IMR-90 (cell line): Measurements from ENCODE around the gene CSNK2A1. TPM values are rescaled to one million over a fixed set of nuclear protein-coding genes. Genes with fewer than 3 reads are reported as not detected.

Source experiments
- ATAC-seq: fragments of 200-7000 bp; cut with Tn5 transposase; 2 replicates; pipeline ENCODE4 v1.9.1; 2020; ENCODE audit warnings: low read depth, mild to moderate bottlenecking, moderate library complexity
- BruUV-seq: library from RNA; stranded (reverse); fragments of 400-500 nt; replicated peaks from 2 replicates; lab custom pipeline; 2021; lab: Mats Ljungman, UMichigan
- CTCF ChIA-PET: fragments of 300-600 bp; formaldehyde crosslinking; extraction: SDS; loops from one replicate; lab custom pipeline; 2021; ENCODE audit warnings: antibody characterized with exemption; lab: Yijun Ruan, JAX
- POLR2A ChIA-PET: fragments of 300-600 bp; sonication (Branson Sonifier 250); formaldehyde crosslinking; loops from one replicate; lab custom pipeline; 2022; ENCODE audit warnings: antibody characterized with exemption; ENCODE audit not compliant: unreplicated experiment; lab: Charles Lee
- DNase-seq: peaks from one replicate; pipeline ENCODE4 v3.0.0; 2013
- H2AFZ ChIP-seq: replicated peaks from 2 replicates; pipeline ENCODE3; 2013; ENCODE audit warnings: low read length, mild to moderate bottlenecking; ENCODE audit not compliant: poor library complexity
- H2AK5ac ChIP-seq: 2 replicates; pipeline ENCODE4 v1.6.1; 2013; ENCODE audit warnings: low read depth, low read length, inconsistent platforms
- H2AK9ac ChIP-seq: replicated peaks from 2 replicates; pipeline ENCODE3; 2013; ENCODE audit warnings: mild to moderate bottlenecking, low read depth, low read length, moderate library complexity; ENCODE audit not compliant: poor library complexity
- H2BK120ac ChIP-seq: 2 replicates; pipeline ENCODE4 v1.6.1; 2013; ENCODE audit warnings: low read depth, low read length, inconsistent platforms
- H2BK15ac ChIP-seq: 3 replicates; pipeline ENCODE4 v1.6.1; 2013; ENCODE audit warnings: low read depth, low read length, inconsistent platforms
- H2BK20ac ChIP-seq: 2 replicates; pipeline ENCODE4 v1.6.1; 2013; ENCODE audit warnings: low read depth, mild to moderate bottlenecking, inconsistent platforms, low read length, moderate library complexity
- H2BK5ac ChIP-seq: 2 replicates; pipeline ENCODE4 v1.6.1; 2013; ENCODE audit warnings: mild to moderate bottlenecking, low read depth, low read length, inconsistent platforms; ENCODE audit not compliant: poor library complexity, severe bottlenecking
- H3K14ac ChIP-seq: replicated peaks from 2 replicates; pipeline ENCODE4 v1.6.1; 2013; ENCODE audit warnings: low read depth, low read length, inconsistent platforms
- H3K18ac ChIP-seq: 2 replicates; pipeline ENCODE4 v1.6.1; 2013; ENCODE audit warnings: low read depth, low read length, control low read depth
- H3K23ac ChIP-seq: 2 replicates; pipeline ENCODE4 v1.6.1; 2013; ENCODE audit warnings: low read depth, low read length, inconsistent platforms
- H3K27ac ChIP-seq: 2 replicates; pipeline ENCODE4 v1.5.1; 2013; ENCODE audit warnings: mild to moderate bottlenecking, control low read depth, low read length; ENCODE audit not compliant: insufficient read depth
- H3K27me3 ChIP-seq: 2 replicates; pipeline ENCODE4 v1.6.1; 2013; ENCODE audit warnings: low read length; ENCODE audit not compliant: control insufficient read depth, insufficient read depth
- H3K36me3 ChIP-seq: 2 replicates; pipeline ENCODE4 v1.6.1; 2013; ENCODE audit warnings: low read length, mixed read lengths; ENCODE audit not compliant: control insufficient read depth, insufficient read depth
- H3K4ac ChIP-seq: 2 replicates; pipeline ENCODE4 v1.6.1; 2013; ENCODE audit warnings: low read depth, low read length, inconsistent platforms
- H3K4me1 ChIP-seq: 2 replicates; pipeline ENCODE4 v1.6.1; 2013; ENCODE audit warnings: low read length, mixed read lengths; ENCODE audit not compliant: control insufficient read depth, insufficient read depth
- H3K4me2 ChIP-seq: 2 replicates; pipeline ENCODE4 v1.6.1; 2013; ENCODE audit warnings: low read depth, mild to moderate bottlenecking, control low read depth, low read length, moderate library complexity
- H3K4me3 ChIP-seq: 2 replicates; pipeline ENCODE4 v1.5.1; 2013; ENCODE audit warnings: low read depth, mild to moderate bottlenecking, control low read depth, low read length, moderate library complexity; ENCODE audit not compliant: insufficient read depth
- H3K56ac ChIP-seq: 2 replicates; pipeline ENCODE4 v1.6.1; 2013; ENCODE audit warnings: low read length, inconsistent platforms; ENCODE audit not compliant: insufficient read depth; ENCODE audit errors: extremely low read depth
- H3K79me1 ChIP-seq, 2 experiments: 2 replicates each; pipeline ENCODE4 v1.6.1; 2013; ENCODE audit warnings: low read length in 2 of 2, inconsistent platforms in 1 of 2, low read depth in 1 of 2
- H3K9ac ChIP-seq: 2 replicates; pipeline ENCODE4 v1.6.1; 2013; ENCODE audit warnings: low read depth, low read length, control low read depth
- H3K9me1 ChIP-seq: 2 replicates; pipeline ENCODE4 v1.6.1; 2013; ENCODE audit warnings: low read length, inconsistent platforms; ENCODE audit not compliant: insufficient read depth
- H3K9me3 ChIP-seq: 2 replicates; pipeline ENCODE4 v1.6.1; 2013; ENCODE audit warnings: low read length; ENCODE audit not compliant: control insufficient read depth, insufficient read depth
- H4K20me1 ChIP-seq: 2 replicates; pipeline ENCODE4 v1.6.1; 2013; ENCODE audit warnings: low read length, inconsistent platforms; ENCODE audit not compliant: insufficient read depth
- H4K5ac ChIP-seq: 2 replicates; pipeline ENCODE4 v1.6.1; 2013; ENCODE audit warnings: mild to moderate bottlenecking, low read depth, low read length, control low read depth
- H4K8ac ChIP-seq, 2 experiments: 2 replicates each; pipeline ENCODE4 v1.6.1; 2013; ENCODE audit warnings: low read depth in 2 of 2, low read length in 2 of 2, control low read depth in 1 of 2, inconsistent platforms in 1 of 2
- H4K91ac ChIP-seq: 2 replicates; pipeline ENCODE4 v1.6.1; 2013; ENCODE audit warnings: low read depth, low read length, inconsistent platforms; ENCODE audit not compliant: insufficient read depth
- BHLHE40 ChIP-seq: fragments of 150-350 bp; IDR thresholded peaks from 2 replicates; pipeline ENCODE4 v1.6.1; 2016; ENCODE audit warnings: mild to moderate bottlenecking, low read depth, low read length
- CEBPB ChIP-seq: IDR thresholded peaks from 2 replicates; pipeline ENCODE4 v1.6.1; 2012; ENCODE audit warnings: low read depth, low read length, improper control_type of control experiment
- CHD1 ChIP-seq: IDR thresholded peaks from 2 replicates; pipeline ENCODE4 v1.6.1; 2012; ENCODE audit warnings: low read depth, low read length, improper control_type of control experiment
- FOS ChIP-seq: fragments of 150-350 bp; IDR thresholded peaks from 2 replicates; pipeline ENCODE4 v1.6.1; 2016; ENCODE audit warnings: low read depth, low read length
- MAFK ChIP-seq: IDR thresholded peaks from 2 replicates; pipeline ENCODE4 v1.6.1; 2012; ENCODE audit warnings: low read depth, low read length, improper control_type of control experiment
- MAZ ChIP-seq: IDR thresholded peaks from 2 replicates; pipeline ENCODE4 v1.6.1; 2012; ENCODE audit warnings: low read depth, mild to moderate bottlenecking, low read length, improper control_type of control experiment, moderate library complexity, borderline replicate concordance
- MXI1 ChIP-seq: IDR thresholded peaks from 2 replicates; pipeline ENCODE4 v1.6.1; 2012; ENCODE audit warnings: low read depth, mild to moderate bottlenecking, low read length, moderate library complexity, borderline replicate concordance
- NFE2L2 ChIP-seq: fragments of 150-350 bp; IDR thresholded peaks from 2 replicates; pipeline ENCODE4 v1.6.1; 2016; ENCODE audit warnings: low read depth, mild to moderate bottlenecking, low read length
- POLR2A ChIP-seq: IDR thresholded peaks from 2 replicates; pipeline ENCODE4 v1.6.1; 2012; ENCODE audit warnings: mild to moderate bottlenecking, low read depth, low read length
- RAD21 ChIP-seq: IDR thresholded peaks from 2 replicates; pipeline ENCODE4 v1.6.1; 2012; ENCODE audit warnings: low read length, improper control_type of control experiment
- RCOR1 ChIP-seq: IDR thresholded peaks from 2 replicates; pipeline ENCODE4 v1.6.1; 2012; ENCODE audit warnings: mild to moderate bottlenecking, low read length, improper control_type of control experiment; ENCODE audit not compliant: insufficient replicate concordance
- RFX5 ChIP-seq: IDR thresholded peaks from 2 replicates; pipeline ENCODE4 v1.8.0; 2012; ENCODE audit warnings: low read depth, mild to moderate bottlenecking, low read length, moderate library complexity
- SMC3 ChIP-seq: fragments of 150-350 bp; IDR thresholded peaks from 2 replicates; pipeline ENCODE4 v1.6.1; 2016; ENCODE audit warnings: low read depth, mild to moderate bottlenecking, antibody characterized with exemption, low read length, moderate library complexity
- WGBS, 2 experiments: methylation state at CpG; one replicate each; pipeline versions ENCODE4 v1.1.5 to v1.1.7; 2013; ENCODE audit warnings: missing lambda C conversion rate in 2 of 2; ENCODE audit not compliant: insufficient read length in 1 of 2; ENCODE audit errors: extremely low coverage in 2 of 2; 5-methylcytosine and 5-hydroxymethylcytosine counted together
- dilution Hi-C: fragments of 300-500 bp; cut with HindIII; formaldehyde crosslinking; loops from one replicate; pipeline ENCODE4 v1.14.3; 2018; ENCODE audit warnings: low sequenced_read_pairs; ENCODE audit not compliant: unreplicated experiment
- in situ Hi-C: fragments of 300-500 bp; cut with MboI; formaldehyde crosslinking; loops from 3 replicates; pipeline ENCODE4 v1.14.3; 2019; ENCODE audit warnings: low sequenced_read_pairs, inconsistent platforms, mixed read lengths
- intact Hi-C: fragments of 100-400 bp; cut with micrococcal nuclease; formaldehyde crosslinking; loops from 2 replicates; pipeline ENCODE4 v1.10.0; 2022
- polyA plus RNA-seq, 3 experiments: library from polyadenylated mRNA; depleted of rRNA; stranded (reverse); fragments of >200 nt; gene quantifications; 2 replicates each; pipeline ENCODE4 v1.2.3, GENCODE V29; 2012; ENCODE audit warnings: low replicate concordance in 1 of 3
- total RNA-seq: library from RNA; depleted of rRNA; stranded (reverse); fragments of >200 nt; gene quantifications from 2 replicates; pipeline ENCODE4 v1.2.3, GENCODE V29; 2012
- TF ChIP-seq, protein P1 (sequence below): fragments of 150-350 bp; IDR thresholded peaks from 2 replicates; pipeline ENCODE4 v1.6.1; 2016; ENCODE audit warnings: low read depth, mild to moderate bottlenecking, low read length, moderate library complexity, borderline replicate concordance
- TF ChIP-seq, protein P2 (sequence below): conservative IDR thresholded peaks from 2 replicates; pipeline ENCODE4 v1.5.1; 2012; ENCODE audit warnings: mild to moderate bottlenecking, low read depth, low read length, improper control_type of control experiment

The CSNK2A1 gene
- total and polyA plus RNA-seq, 2 of the 4 experiments (the other 2 are of a cell fraction): 86.3 to 151 TPM

DNA sequence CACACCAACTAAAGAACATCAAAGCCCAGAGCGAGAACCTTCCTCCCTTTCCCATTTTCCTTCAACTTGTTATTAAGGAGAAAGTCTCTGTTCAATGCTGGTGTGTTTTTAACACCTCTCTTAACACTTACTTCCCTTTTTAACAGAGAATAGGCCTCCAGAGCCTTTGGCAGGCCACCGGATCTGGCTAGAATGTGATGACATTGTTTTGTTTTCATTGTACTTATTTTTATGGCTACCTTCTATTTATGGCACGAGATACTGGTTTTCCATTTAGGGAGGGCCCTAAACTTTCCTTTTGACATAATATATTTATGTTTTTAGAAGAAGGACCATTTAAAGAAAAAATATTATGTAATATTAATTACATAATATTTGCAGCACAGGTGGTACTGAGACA is 44.9 kb upstream of the CSNK2A1 start:
- no peak overlapping the region for H3K18ac ChIP-seq
- H2BK20ac ChIP-seq: no peak overlapping the region
- POLR2A ChIA-PET: no interaction called here
- in situ Hi-C loops (no loop called here), intact Hi-C loops (no loop called here), dilution Hi-C loops (no loop called here)
- H3K4me1 ChIP-seq: no peaks in the 10 kb centered on the region
- BruUV-seq: no TSS peak
- H2AFZ ChIP-seq: no peak overlapping the region
- H3K9ac ChIP-seq: no peak overlapping the region
- no peaks in the 10 kb centered on the region for H3K9me3 ChIP-seq
- no peaks in the 10 kb centered on the region for H3K36me3 ChIP-seq
- CTCF ChIA-PET: interaction anchor here (0.6 kb wide), 1 partner anchor 78 kb away, joined by 3 read pairs; no protein-coding TSS in a partner anchor
- no peak overlapping the region for H4K8ac ChIP-seq
- peaks cover 9% of the 10 kb centered on the region for H3K27me3 ChIP-seq
- H3K4me2 ChIP-seq: no peak overlapping the region
- H3K27ac ChIP-seq: no peak overlapping the region
- no peak overlapping the region for H2BK15ac ChIP-seq
- ATAC-seq (no peak), DNase-seq (no peak)
- H3K9me1 ChIP-seq: no peaks in the 10 kb centered on the region
- H2AK9ac ChIP-seq: no peak overlapping the region
- H4K91ac ChIP-seq: no peak overlapping the region
- no peak overlapping the region for H2BK120ac ChIP-seq
- no CpG with 5 or more reads among the region's 3 CpGs for WGBS, 2 experiments
- no peak overlapping the region for H2AK5ac ChIP-seq
- TF ChIP-seq, protein P1, sequence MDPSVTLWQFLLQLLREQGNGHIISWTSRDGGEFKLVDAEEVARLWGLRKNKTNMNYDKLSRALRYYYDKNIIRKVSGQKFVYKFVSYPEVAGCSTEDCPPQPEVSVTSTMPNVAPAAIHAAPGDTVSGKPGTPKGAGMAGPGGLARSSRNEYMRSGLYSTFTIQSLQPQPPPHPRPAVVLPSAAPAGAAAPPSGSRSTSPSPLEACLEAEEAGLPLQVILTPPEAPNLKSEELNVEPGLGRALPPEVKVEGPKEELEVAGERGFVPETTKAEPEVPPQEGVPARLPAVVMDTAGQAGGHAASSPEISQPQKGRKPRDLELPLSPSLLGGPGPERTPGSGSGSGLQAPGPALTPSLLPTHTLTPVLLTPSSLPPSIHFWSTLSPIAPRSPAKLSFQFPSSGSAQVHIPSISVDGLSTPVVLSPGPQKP: no peak
- TF ChIP-seq RAD21 (no peak), MAZ (no peak), MAFK (no peak), FOS (no peak), SMC3 (no peak), NFE2L2 (no peak), MXI1 (no peak), POLR2A (no peak), CEBPB (no peak), BHLHE40 (no peak), RFX5 (no peak), RCOR1 (no peak), CHD1 (no peak)
- TF ChIP-seq, protein P2, sequence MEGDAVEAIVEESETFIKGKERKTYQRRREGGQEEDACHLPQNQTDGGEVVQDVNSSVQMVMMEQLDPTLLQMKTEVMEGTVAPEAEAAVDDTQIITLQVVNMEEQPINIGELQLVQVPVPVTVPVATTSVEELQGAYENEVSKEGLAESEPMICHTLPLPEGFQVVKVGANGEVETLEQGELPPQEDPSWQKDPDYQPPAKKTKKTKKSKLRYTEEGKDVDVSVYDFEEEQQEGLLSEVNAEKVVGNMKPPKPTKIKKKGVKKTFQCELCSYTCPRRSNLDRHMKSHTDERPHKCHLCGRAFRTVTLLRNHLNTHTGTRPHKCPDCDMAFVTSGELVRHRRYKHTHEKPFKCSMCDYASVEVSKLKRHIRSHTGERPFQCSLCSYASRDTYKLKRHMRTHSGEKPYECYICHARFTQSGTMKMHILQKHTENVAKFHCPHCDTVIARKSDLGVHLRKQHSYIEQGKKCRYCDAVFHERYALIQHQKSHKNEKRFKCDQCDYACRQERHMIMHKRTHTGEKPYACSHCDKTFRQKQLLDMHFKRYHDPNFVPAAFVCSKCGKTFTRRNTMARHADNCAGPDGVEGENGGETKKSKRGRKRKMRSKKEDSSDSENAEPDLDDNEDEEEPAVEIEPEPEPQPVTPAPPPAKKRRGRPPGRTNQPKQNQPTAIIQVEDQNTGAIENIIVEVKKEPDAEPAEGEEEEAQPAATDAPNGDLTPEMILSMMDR: no peak
- no peak overlapping the region for H3K14ac ChIP-seq
- no peaks in the 10 kb centered on the region for H3K79me1 ChIP-seq
- H3K4me3 ChIP-seq: no peak overlapping the region
- H4K20me1 ChIP-seq: no peaks in the 10 kb centered on the region
- no peak overlapping the region for H3K4ac ChIP-seq
- H3K23ac ChIP-seq: no peak overlapping the region
- no peak overlapping the region for H2BK5ac ChIP-seq
- H4K5ac ChIP-seq: no peak overlapping the region
- no peak overlapping the region for H3K56ac ChIP-seq
